Neuronal stem cell (in vitro differentiated cells): Measurements from ENCODE around the gene ATP13A1.

Experiments used
- DNase-seq: peaks from one replicate; pipeline ENCODE4 v3.0.0-alpha.2; 2013; ENCODE audit warnings: low spot score
- H2AFZ ChIP-seq: one replicate; pipeline ENCODE4 v1.6.1; 2013; ENCODE audit warnings: mild to moderate bottlenecking, low read length, inconsistent platforms
- H2AK5ac ChIP-seq: 2 replicates; pipeline ENCODE4 v1.6.1; 2013; ENCODE audit warnings: low read depth, mild to moderate bottlenecking, inconsistent platforms, low read length, moderate library complexity, mixed read lengths
- H2BK120ac ChIP-seq: 2 replicates; pipeline ENCODE4 v1.6.1; 2013; ENCODE audit warnings: low read depth, mild to moderate bottlenecking, inconsistent platforms, low read length, moderate library complexity, mixed read lengths
- H2BK12ac ChIP-seq: one replicate; pipeline ENCODE4 v1.6.1; 2013; ENCODE audit warnings: low read length, inconsistent platforms
- H2BK15ac ChIP-seq: 2 replicates; pipeline ENCODE4 v1.6.1; 2013; ENCODE audit warnings: mild to moderate bottlenecking, low read length, inconsistent platforms, mixed read lengths
- H2BK5ac ChIP-seq: one replicate; pipeline ENCODE4 v1.6.1; 2013; ENCODE audit warnings: inconsistent platforms, mild to moderate bottlenecking, low read length, moderate library complexity
- H3K14ac ChIP-seq: one replicate; pipeline ENCODE4 v1.6.1; 2013; ENCODE audit warnings: low read length, inconsistent platforms
- H3K18ac ChIP-seq: 2 replicates; pipeline ENCODE4 v1.6.1; 2013; ENCODE audit warnings: low read length, inconsistent platforms
- H3K23ac ChIP-seq: 2 replicates; pipeline ENCODE4 v1.6.1; 2013; ENCODE audit warnings: low read depth, mild to moderate bottlenecking, mixed read lengths, low read length, inconsistent platforms; ENCODE audit not compliant: poor library complexity
- H3K27ac ChIP-seq: replicated peaks from 3 replicates; pipeline ENCODE4 v1.5.1; 2013; ENCODE audit warnings: low read length, inconsistent platforms
- H3K27me3 ChIP-seq, 3 experiments: 2 replicates each; pipeline ENCODE4 v1.6.1; 2013; ENCODE audit warnings: low read length in 3 of 3, mild to moderate bottlenecking in 2 of 3, inconsistent platforms in 1 of 3, low read depth in 1 of 3, mixed read lengths in 1 of 3, moderate library complexity in 1 of 3; ENCODE audit not compliant: control insufficient read depth in 3 of 3, insufficient read depth in 3 of 3
- H3K36me3 ChIP-seq, 2 donors: replicated peaks in 1 of 2; 2 replicates each; pipeline ENCODE4 v1.6.1; 2013; ENCODE audit warnings: low read length in 2 of 2; ENCODE audit not compliant: control insufficient read depth in 2 of 2, insufficient read depth in 2 of 2
- H3K4ac ChIP-seq: 2 replicates; pipeline ENCODE4 v1.6.1; 2013; ENCODE audit warnings: inconsistent platforms, mild to moderate bottlenecking, low read length, moderate library complexity
- H3K4me1 ChIP-seq, 2 donors: 1 replicate in 1 of 2; 2 replicates in 1 of 2; pipeline ENCODE4 v1.6.1; 2013; ENCODE audit warnings: low read length in 2 of 2, low read depth in 1 of 2; ENCODE audit not compliant: control insufficient read depth in 2 of 2, insufficient read depth in 1 of 2
- H3K4me2 ChIP-seq: one replicate; pipeline ENCODE4 v1.6.1; 2013; ENCODE audit warnings: mild to moderate bottlenecking, low read length, inconsistent platforms; ENCODE audit not compliant: insufficient read depth, poor library complexity, severe bottlenecking
- H3K4me3 ChIP-seq, 2 donors: 2 replicates each; pipeline ENCODE4 v1.5.1; 2013; ENCODE audit warnings: low read length in 2 of 2, mild to moderate bottlenecking in 2 of 2, inconsistent platforms in 1 of 2, moderate library complexity in 1 of 2
- H3K79me1 ChIP-seq: one replicate; pipeline ENCODE4 v1.6.1; 2013; ENCODE audit warnings: low read depth, mild to moderate bottlenecking, inconsistent platforms, low read length, moderate library complexity
- H3K9ac ChIP-seq: one replicate; pipeline ENCODE4 v1.6.1; 2013; ENCODE audit warnings: mild to moderate bottlenecking, low read depth, low read length, inconsistent platforms; ENCODE audit not compliant: poor library complexity
- H3K9me3 ChIP-seq, 2 donors: replicated peaks in 1 of 2; 2 replicates each; pipeline versions ENCODE3 to v1.6.1; 2013; ENCODE audit warnings: low read length in 2 of 2, mild to moderate bottlenecking in 2 of 2, inconsistent platforms in 1 of 2, low read depth in 1 of 2, mixed read lengths in 1 of 2, moderate library complexity in 1 of 2; ENCODE audit not compliant: control insufficient read depth in 2 of 2, insufficient read depth in 1 of 2
- H4K8ac ChIP-seq: one replicate; pipeline ENCODE4 v1.6.1; 2013; ENCODE audit warnings: low read depth, mild to moderate bottlenecking, inconsistent platforms, low read length, moderate library complexity
- H4K91ac ChIP-seq: one replicate; pipeline ENCODE4 v1.6.1; 2013; ENCODE audit warnings: low read length, low read depth, mild to moderate bottlenecking, inconsistent platforms; ENCODE audit not compliant: poor library complexity
- WGBS, 2 donors: extraction: QIAGEN DNeasy Blood & Tissue Kit; methylation state at CpG; one replicate each; pipeline ENCODE4 v1.1.7; 2013; ENCODE audit warnings: missing lambda C conversion rate in 2 of 2, mixed read lengths in 1 of 2; ENCODE audit not compliant: insufficient read length in 2 of 2, insufficient replicate concordance in 1 of 2; ENCODE audit errors: extremely low coverage in 2 of 2; 5-methylcytosine and 5-hydroxymethylcytosine counted together

The ATP13A1 gene

GRCh38 chr19:19649155-19649554 is 14.3 kb downstream of the ATP13A1 start:
- Histone ChIP-seq H3K23ac (peak overlapping the region; percentile 65), H3K14ac (no peak overlapping the region), H4K91ac (no peak overlapping the region), H2BK15ac (no peak overlapping the region), H2AK5ac (no peak overlapping the region), H3K9me3 (peaks cover 0 to 2% of the 10 kb centered on the region in 2 donors), H3K4me2 (no peak overlapping the region), H4K8ac (peak overlapping the region; percentile 43), H3K27ac (no peak overlapping the region), H3K4me1 (no peaks in the 10 kb centered on the region), H3K79me1 (peaks cover 8% of the 10 kb centered on the region), H3K18ac (peak overlapping the region; percentile 17), H3K4ac (no peak overlapping the region), H2BK5ac (no peak overlapping the region), H3K36me3 (peaks cover 62 to 89% of the 10 kb centered on the region in 2 donors), H2BK120ac (no peak overlapping the region), H3K27me3 (no peaks in the 10 kb centered on the region), H3K4me3 (no peak overlapping the region), H2AFZ (no peak overlapping the region), H3K9ac (peak overlapping the region; percentile 30), H2BK12ac (no peak overlapping the region)
- no CpG with 5 or more reads among the region's 6 CpGs for WGBS, 2 donors
- DNase-seq, result no peak

GRCh38 chr19:19647037-19647835 is 16.2 kb downstream of the ATP13A1 start:
- H3K23ac ChIP-seq, result peak overlapping the region; percentile 43
- H3K18ac ChIP-seq, result no peak overlapping the region
- no peak overlapping the region for H2AK5ac ChIP-seq
- H3K14ac ChIP-seq, result no peak overlapping the region
- H3K27ac ChIP-seq, result no peak overlapping the region
- H2BK15ac ChIP-seq, result no peak overlapping the region
- no peak for DNase-seq
- no peak overlapping the region for H3K9ac ChIP-seq
- H3K36me3 ChIP-seq, result peaks cover 48 to 71% of the 10 kb centered on the region in 2 donors
- H3K27me3 ChIP-seq, result no peaks in the 10 kb centered on the region
- no peak overlapping the region for H3K4ac ChIP-seq
- H2BK12ac ChIP-seq, result no peak overlapping the region
- H4K8ac ChIP-seq, result no peak overlapping the region
- H3K79me1 ChIP-seq, result peaks cover 8% of the 10 kb centered on the region
- H2AFZ ChIP-seq, result no peak overlapping the region
- H3K4me3 ChIP-seq, result no peak overlapping the region
- H3K9me3 ChIP-seq, result peaks cover 0 to 2% of the 10 kb centered on the region in 2 donors
- peak overlapping the region; percentile 13 for H2BK5ac ChIP-seq
- H2BK120ac ChIP-seq, result no peak overlapping the region
- no CpG with 5 or more reads among the region's 29 CpGs for WGBS, 2 donors
- H3K4me1 ChIP-seq, result peaks cover 0 to 5% of the 10 kb centered on the region in 2 donors
- no peak overlapping the region for H4K91ac ChIP-seq
- H3K4me2 ChIP-seq, result no peak overlapping the region

GRCh38 chr19:19645233-19645870 is 18.1 kb downstream of the ATP13A1 start:
- H4K91ac ChIP-seq, result no peak overlapping the region
- no CpG with 5 or more reads among the region's 17 CpGs for WGBS, 2 donors
- no peak overlapping the region for H2BK120ac ChIP-seq
- DNase-seq, result no peak
- H3K27me3 ChIP-seq, result no peaks in the 10 kb centered on the region
- H3K14ac ChIP-seq, result no peak overlapping the region
- peaks cover 0 to 2% of the 10 kb centered on the region in 2 donors for H3K9me3 ChIP-seq
- H3K4me2 ChIP-seq, result no peak overlapping the region
- H3K79me1 ChIP-seq, result peaks cover 2% of the 10 kb centered on the region
- H2AFZ ChIP-seq, result no peak overlapping the region
- H3K23ac ChIP-seq, result no peak overlapping the region
- no peak overlapping the region for H3K9ac ChIP-seq
- H4K8ac ChIP-seq, result no peak overlapping the region
- no peak overlapping the region for H2BK12ac ChIP-seq
- H3K4me1 ChIP-seq, result peaks cover 0 to 5% of the 10 kb centered on the region in 2 donors
- H3K4me3 ChIP-seq, result no peak overlapping the region
- H2AK5ac ChIP-seq, result no peak overlapping the region
- H3K27ac ChIP-seq, result no peak overlapping the region
- H2BK5ac ChIP-seq, result no peak overlapping the region
- H3K4ac ChIP-seq, result no peak overlapping the region
- H2BK15ac ChIP-seq, result no peak overlapping the region
- no peak overlapping the region for H3K18ac ChIP-seq
- peaks cover 33 to 53% of the 10 kb centered on the region in 2 donors for H3K36me3 ChIP-seq

GRCh38 chr19:19644054-19644388 is 19.5 kb downstream of the ATP13A1 start:
- Histone ChIP-seq H2AK5ac (no peak overlapping the region), H3K9me3 (peaks cover 0 to 2% of the 10 kb centered on the region in 2 donors), H3K27me3 (no peaks in the 10 kb centered on the region), H2BK5ac (no peak overlapping the region), H3K23ac (no peak overlapping the region), H3K4me2 (peak overlapping the region; percentile 97), H4K91ac (no peak overlapping the region), H3K4me1 (peaks cover 0 to 5% of the 10 kb centered on the region in 2 donors), H2BK15ac (no peak overlapping the region), H2AFZ (peak overlapping the region; percentile 97), H2BK12ac (no peak overlapping the region), H3K79me1 (no peaks in the 10 kb centered on the region), H3K18ac (no peak overlapping the region), H4K8ac (no peak overlapping the region), H3K14ac (no peak overlapping the region), H3K27ac (no peak overlapping the region), H3K4ac (no peak overlapping the region), H3K36me3 (peaks cover 25 to 47% of the 10 kb centered on the region in 2 donors), H2BK120ac (no peak overlapping the region), H3K4me3 (peak overlapping the region in 1 of 2 donors; percentile 81), H3K9ac (no peak overlapping the region)
- DNase-seq, result no peak
- no CpG with 5 or more reads among the region's 5 CpGs for WGBS, 2 donors
